HepG2 (cell line): ENCODE results near the gene FCHO2. TPM values are rescaled to one million over a fixed set of nuclear protein-coding genes. Genes with fewer than 3 reads are reported as not detected.

Experiments used
- ATAC-seq: fragments of 200-7000 bp; cut with Tn5 transposase; 3 replicates; pipeline ENCODE4 v1.9.1; 2020; ENCODE audit warnings: mild to moderate bottlenecking, moderate library complexity
- BruUV-seq: library from RNA; stranded (reverse); fragments of 400-500 nt; replicated peaks from 2 replicates; lab custom pipeline; 2021; lab: Mats Ljungman, UMichigan
- CTCF ChIA-PET: fragments of 300-600 bp; formaldehyde crosslinking; extraction: SDS; loops from one replicate; lab custom pipeline; 2021; ENCODE audit warnings: low total read pairs, inconsistent platforms, low intra/inter-chr PET ratio; lab: Yijun Ruan, JAX
- POLR2A ChIA-PET: fragments of 350-600 bp; sonication (Branson Sonifier 250); formaldehyde crosslinking; loops from one replicate; lab custom pipeline; 2020; ENCODE audit warnings: antibody characterized with exemption, inconsistent platforms; lab: Yijun Ruan, JAX
- DNase-seq: peaks from one replicate; pipeline ENCODE4 v3.0.0-alpha.2; 2015; ENCODE audit warnings: low spot score
- FAIRE-seq: peaks from 3 replicates; lab custom pipeline; 2011; peaks lifted over from hg19 to GRCh38; lab: Jason Lieb, UNC
- H2AFZ ChIP-seq: one replicate; pipeline ENCODE4 v1.6.1; 2011; ENCODE audit warnings: low read length, inconsistent platforms
- H3K27ac ChIP-seq: fragments of 300-600 bp; 3 replicates; pipeline ENCODE4 v1.8.0; 2011; ENCODE audit warnings: mixed run types, mild to moderate bottlenecking, mixed read lengths, low read length, inconsistent platforms; ENCODE audit not compliant: insufficient read depth; ENCODE audit errors: extremely low read length
- H3K27me3 ChIP-seq, 2 experiments: fragments of 200-600 bp in 1 of 2; 2 replicates in 1 of 2; 3 replicates in 1 of 2; pipeline versions ENCODE4 v1.6.0 to v1.8.0; 2011; ENCODE audit warnings: low read length in 2 of 2, mild to moderate bottlenecking in 2 of 2, moderate library complexity in 2 of 2, inconsistent platforms in 1 of 2; ENCODE audit not compliant: insufficient read depth in 2 of 2, control insufficient read depth in 1 of 2
- H3K36me3 ChIP-seq, 2 experiments: fragments of 200-600 bp in 1 of 2; replicated peaks in 1 of 2; 2 replicates in 1 of 2; 3 replicates in 1 of 2; pipeline versions ENCODE4 v1.5.1 to v1.8.0; 2011; ENCODE audit warnings: low read length in 2 of 2, inconsistent platforms in 1 of 2; ENCODE audit not compliant: insufficient read depth in 2 of 2, control insufficient read depth in 1 of 2
- H3K4me1 ChIP-seq: 2 replicates; pipeline ENCODE4 v1.5.1; 2012; ENCODE audit warnings: low read length, inconsistent platforms; ENCODE audit not compliant: insufficient read depth
- H3K4me2 ChIP-seq: 2 replicates; pipeline ENCODE4 v1.6.0; 2011; ENCODE audit warnings: low read depth, low read length, inconsistent platforms
- H3K4me3 ChIP-seq, 3 experiments: fragments of 200-600 bp in 1 of 3; sonication (generic), shearing (Covaris generic) in 1 of 3; replicated peaks in 1 of 3; 2 replicates each; pipeline ENCODE4 v1.5.1; 2011 to 2016; ENCODE audit warnings: low read length in 3 of 3, inconsistent platforms in 2 of 3, low read depth in 2 of 3, mild to moderate bottlenecking in 2 of 3, control low read depth in 1 of 3, mixed read lengths in 1 of 3; ENCODE audit not compliant: insufficient read depth in 1 of 3
- H3K79me2 ChIP-seq: one replicate; pipeline ENCODE4 v1.6.1; 2011; ENCODE audit warnings: low read length, inconsistent platforms; ENCODE audit not compliant: insufficient read depth
- H3K9ac ChIP-seq: 2 replicates; pipeline ENCODE4 v1.6.0; 2011; ENCODE audit warnings: mild to moderate bottlenecking, low read depth, low read length, inconsistent platforms; ENCODE audit not compliant: insufficient read depth
- H3K9me3 ChIP-seq: 2 replicates; pipeline ENCODE4 v1.5.1; 2012; ENCODE audit warnings: mild to moderate bottlenecking, low read length
- H4K20me1 ChIP-seq: 2 replicates; pipeline ENCODE4 v1.6.0; 2011; ENCODE audit warnings: inconsistent platforms, mild to moderate bottlenecking, low read length, moderate library complexity; ENCODE audit not compliant: insufficient read depth
- BCL6 ChIP-seq: IDR thresholded peaks from 2 replicates; pipeline ENCODE4 v1.6.1; 2016; ENCODE audit warnings: missing genetic modification reagents, missing compliant biosample characterization
- CEBPB ChIP-seq: IDR thresholded peaks from 2 replicates; pipeline ENCODE4 v1.6.1; 2011; ENCODE audit warnings: low read depth, low read length, improper control_type of control experiment, borderline replicate concordance
- EZH2 ChIP-seq: conservative IDR thresholded peaks from 2 replicates; pipeline ENCODE4 v1.6.1; 2012; ENCODE audit warnings: mild to moderate bottlenecking, low read depth, low read length, moderate library complexity
- MAX ChIP-seq: IDR thresholded peaks from 2 replicates; pipeline ENCODE4 v1.6.1; 2012; ENCODE audit warnings: inconsistent platforms
- MLX ChIP-seq: IDR thresholded peaks from 2 replicates; pipeline ENCODE4 v1.6.1; 2016
- MYPOP ChIP-seq: sonication (generic); formaldehyde crosslinking; IDR thresholded peaks from 2 replicates; pipeline ENCODE4 v1.8.1; 2023; ENCODE audit warnings: mild to moderate bottlenecking, moderate library complexity, missing genetic modification reagents
- NBN ChIP-seq: fragments of 450-650 bp; conservative IDR thresholded peaks from 2 replicates; pipeline ENCODE4 v1.6.1; 2017
- RCOR2 ChIP-seq: IDR thresholded peaks from 2 replicates; pipeline ENCODE4 v1.6.1; 2016; ENCODE audit warnings: missing biosample characterization, missing genetic modification reagents
- ZFX ChIP-seq: sonication (generic); formaldehyde crosslinking; IDR thresholded peaks from 2 replicates; pipeline ENCODE4 v1.4.0; 2020; ENCODE audit warnings: mild to moderate bottlenecking, low read depth, missing genetic modification reagents, moderate library complexity
- ZNF225 ChIP-seq: sonication (generic); formaldehyde crosslinking; IDR thresholded peaks from 2 replicates; pipeline ENCODE4 v1.4.0; 2020; ENCODE audit warnings: mild to moderate bottlenecking, missing genetic modification reagents
- ZNF777 ChIP-seq: sonication (generic); formaldehyde crosslinking; IDR thresholded peaks from 2 replicates; pipeline ENCODE4 v1.4.0; 2020; ENCODE audit warnings: missing genetic modification reagents
- ZNF800 ChIP-seq: sonication (generic); formaldehyde crosslinking; IDR thresholded peaks from 2 replicates; pipeline ENCODE4 v1.4.0; 2020; ENCODE audit warnings: missing genetic modification reagents
- WGBS: methylation state at CpG from one replicate; pipeline ENCODE4 v1.1.6; 2017; ENCODE audit warnings: low lambda C conversion rate; 5-methylcytosine and 5-hydroxymethylcytosine counted together
- in situ Hi-C: cut with HindIII; loops from 2 replicates; pipeline ENCODE4 v1.10.0; 2017; ENCODE audit warnings: low pct_unique_long_range_greater_than_20kb; ENCODE audit not compliant: extremely low pct_ligation_motif_present
- intact Hi-C: fragments of 100-400 bp; cut with micrococcal nuclease; formaldehyde crosslinking; loops from one replicate; pipeline ENCODE4 v1.10.0; 2022; ENCODE audit not compliant: unreplicated experiment
- polyA plus RNA-seq, 8 experiments: library from polyadenylated mRNA; depleted of rRNA in 3 of 8; stranded (reverse) in 7 of 8; unstranded in 1 of 8; fragments of >200 nt; fragmentation: Illumina TruSeq in 4 of 8; extraction: Trizol in 4 of 8; gene quantifications; 2 replicates each; pipeline versions ENCODE4 v1.2.1 to v1.2.3, GENCODE V29; 2011 to 2016; ENCODE audit warnings: low read depth in 4 of 8, missing spikeins in 1 of 8, mixed read lengths in 1 of 8; ENCODE audit not compliant: insufficient read depth in 1 of 8
- total RNA-seq, 5 experiments: library from RNA; depleted of rRNA; stranded (reverse); fragments of >200 nt; fragmentation: Illumina TruSeq; extraction: Trizol; gene quantifications; 2 replicates each; pipeline ENCODE4 v1.2.3, GENCODE V29; 2016; ENCODE audit warnings: low read depth in 1 of 5

Gene FCHO2
- total and polyA plus RNA-seq, 2 of the 13 experiments (the other 11 are each of a cell fraction or from before 2014, with no cell fraction given) = 11.6 to 17.3 TPM

DNA sequence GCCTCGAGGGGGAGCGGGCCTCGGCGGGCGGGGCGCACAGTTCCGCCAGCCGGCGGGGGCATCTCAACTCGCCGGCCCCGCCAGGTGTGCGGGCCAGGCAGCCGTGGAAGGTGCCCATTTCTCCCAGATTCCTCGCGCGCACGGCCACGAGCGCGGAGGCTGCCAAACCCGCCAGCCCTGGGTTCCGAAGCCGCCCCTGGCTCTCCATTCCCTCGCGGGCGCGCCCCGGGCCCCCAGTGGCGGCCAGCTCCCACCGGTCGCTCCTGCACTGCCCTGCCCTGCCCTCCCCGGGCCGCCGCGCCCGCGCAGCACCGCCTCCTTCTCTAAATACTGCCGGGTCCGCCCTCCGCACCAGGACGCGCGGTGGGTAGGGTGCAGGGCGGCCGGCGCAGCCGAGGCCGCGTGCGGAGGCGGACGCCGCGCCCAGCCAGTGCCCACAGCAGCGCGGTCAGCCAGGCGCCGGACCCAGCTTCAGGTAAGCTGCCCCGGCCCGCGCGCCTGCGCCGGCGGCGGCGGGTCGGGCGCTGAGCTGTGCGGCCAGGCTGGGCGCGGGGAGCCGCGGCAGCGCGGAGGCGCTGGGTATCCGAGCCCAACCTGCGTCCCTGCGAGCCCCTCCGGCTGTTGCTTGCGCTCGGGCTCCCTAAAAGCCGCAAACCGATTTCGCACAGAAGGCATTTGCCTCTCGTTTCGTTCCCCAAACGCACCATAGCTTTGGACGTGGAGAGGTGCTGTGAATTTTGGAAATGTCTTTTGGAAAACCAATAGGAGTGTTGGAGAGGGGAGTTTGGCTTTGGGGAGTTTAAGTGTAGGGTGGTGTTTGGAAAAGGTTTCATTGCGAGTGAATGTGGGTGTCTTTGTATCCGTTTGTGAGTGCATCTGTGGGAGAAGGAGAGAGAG, 164.6 kb downstream of the FCHO2 start, which contains the start of gene TMEM171:
Gene TMEM171, plus strand, starts transcription at position 354 of the 897 bp plus-strand sequence. CDS start 2,799 bp downstream, outside the sequence.
- no TSS peak for BruUV-seq
- in situ Hi-C loops = no loop called here
- H3K36me3 ChIP-seq = no peaks in the 10 kb centered on the region
- no peak within 1 kb of the TSS for H2AFZ ChIP-seq
- H3K4me2 ChIP-seq = peak within 1 kb of the TSS; percentile 64
- ChIA-PET CTCF (no interaction called here), POLR2A (no interaction called here)
- no peak within 1 kb of the TSS for H3K27ac ChIP-seq
- 3% methylated on average over 30 of the region's 94 CpGs for WGBS
- H3K9ac ChIP-seq = no peak within 1 kb of the TSS
- intact Hi-C loops = no loop called here
- FAIRE-seq (no peak), ATAC-seq (peak; percentile 85), DNase-seq (no peak)
- no peaks in the 10 kb centered on the region for H4K20me1 ChIP-seq
- TF ChIP-seq ZNF225 (CRISPR knock-in tag) = no peak
- TF ChIP-seq CEBPB = no peak
- peak; percentile 53; the same call in 1 of the 2 replicates for TF ChIP-seq ZNF800 (CRISPR knock-in tag)
- TF ChIP-seq EZH2 = peak; percentile 77
- TF ChIP-seq BCL6 (CRISPR knock-in tag) = no peak
- 0 out of 2 replicates have a peak, but pooled peaks have one; percentile 28 for TF ChIP-seq MAX
- no peak for TF ChIP-seq RCOR2 (CRISPR knock-in tag)
- 0 out of 2 replicates have a peak, but pooled peaks have one; percentile 11 for TF ChIP-seq ZFX
- TF ChIP-seq MYPOP (CRISPR knock-in tag) = 0 out of 2 replicates have a peak, but pooled peaks have one; percentile 4
- no peak for TF ChIP-seq MLX
- peak; percentile 19; the same call in 1 of the 2 replicates for TF ChIP-seq ZNF777 (CRISPR knock-in tag)
- TF ChIP-seq NBN = no peak
- H3K27me3 ChIP-seq = peaks cover 11 to 84% of the 10 kb centered on the region in 2 experiments
- no peaks in the 10 kb centered on the region for H3K9me3 ChIP-seq
- peak within 1 kb of the TSS; percentile 16 to 55 (median 22); a peak in 4 of 6 replicates for H3K4me3 ChIP-seq
- H3K79me2 ChIP-seq = no peaks in the 10 kb centered on the region
- H3K4me1 ChIP-seq = peaks cover 6% of the 10 kb centered on the region; the same call in 1 of the 2 replicates
